HepG2 (cell line): ENCODE measurements around the gene SEMA3B. TPM values are rescaled to one million over a fixed set of nuclear protein-coding genes. Genes with fewer than 3 reads are reported as not detected.
A peak's percentile ranks its signal among the peaks of the same experiment; 100 is the strongest.

Source experiments
- GATA4 ChIP-seq: sonication (generic); IDR thresholded peaks from 2 replicates; pipeline ENCODE4 v1.6.1; 2016; ENCODE audit warnings: antibody characterized with exemption, low read depth, borderline replicate concordance
- HOXA9 ChIP-seq: sonication (generic); formaldehyde crosslinking; IDR thresholded peaks from 2 replicates; pipeline ENCODE4 v1.8.1; 2022; ENCODE audit warnings: missing genetic modification reagents, mild to moderate bottlenecking, moderate library complexity, borderline replicate concordance
- KLF11 ChIP-seq: IDR thresholded peaks from 2 replicates; pipeline ENCODE4 v1.6.1; 2016; ENCODE audit warnings: missing compliant biosample characterization
- MAF1 ChIP-seq: sonication (generic); formaldehyde crosslinking; IDR thresholded peaks from 2 replicates; pipeline ENCODE4 v1.5.0; 2020; ENCODE audit warnings: missing genetic modification reagents, borderline replicate concordance
- MTA3 ChIP-seq: sonication (generic); formaldehyde crosslinking; IDR thresholded peaks from 2 replicates; pipeline ENCODE4 v1.4.0; 2020; ENCODE audit warnings: missing genetic modification reagents
- RBM22 ChIP-seq: fragments of 200-400 bp; formaldehyde crosslinking; optimal IDR thresholded peaks from 2 replicates; pipeline ENCODE3; 2017; ENCODE audit warnings: mild to moderate bottlenecking, low read length, moderate library complexity
- SRF ChIP-seq: IDR thresholded peaks from 2 replicates; pipeline ENCODE4 v1.6.1; 2011; ENCODE audit warnings: mild to moderate bottlenecking, low read depth, low read length, moderate library complexity
- ZNF616 ChIP-seq: sonication (generic); formaldehyde crosslinking; IDR thresholded peaks from 2 replicates; pipeline ENCODE4 v1.5.0; 2020; ENCODE audit warnings: low read depth, mild to moderate bottlenecking, missing genetic modification reagents
- ZNF644 ChIP-seq: IDR thresholded peaks from 2 replicates; pipeline ENCODE4 v1.6.1; 2016; ENCODE audit warnings: low read depth
- ZNF672 ChIP-seq: sonication (generic); formaldehyde crosslinking; IDR thresholded peaks from 2 replicates; pipeline ENCODE4 v1.8.1; 2022; ENCODE audit warnings: missing genetic modification reagents
- ZNF839 ChIP-seq: sonication (generic); formaldehyde crosslinking; IDR thresholded peaks from 2 replicates; pipeline ENCODE4 v1.4.0; 2020; ENCODE audit warnings: missing genetic modification reagents, mild to moderate bottlenecking, borderline replicate concordance
- polyA plus RNA-seq, 8 experiments: library from polyadenylated mRNA; depleted of rRNA in 3 of 8; stranded (reverse) in 7 of 8; unstranded in 1 of 8; fragments of >200 nt; fragmentation: Illumina TruSeq in 4 of 8; extraction: Trizol in 4 of 8; gene quantifications; 2 replicates each; pipeline versions ENCODE4 v1.2.1 to v1.2.3, GENCODE V29; 2011 to 2016; ENCODE audit warnings: low read depth in 4 of 8, missing spikeins in 1 of 8, mixed read lengths in 1 of 8; ENCODE audit not compliant: insufficient read depth in 1 of 8
- total RNA-seq, 5 experiments: library from RNA; depleted of rRNA; stranded (reverse); fragments of >200 nt; fragmentation: Illumina TruSeq; extraction: Trizol; gene quantifications; 2 replicates each; pipeline ENCODE4 v1.2.3, GENCODE V29; 2016; ENCODE audit warnings: low read depth in 1 of 5
- TF ChIP-seq, protein P1 (sequence below): sonication (generic); formaldehyde crosslinking; IDR thresholded peaks from 2 replicates; pipeline ENCODE4 v1.9.0; 2022; ENCODE audit warnings: low read depth, missing genetic modification reagents
- TF ChIP-seq, protein P2 (sequence below): IDR thresholded peaks from 2 replicates; pipeline ENCODE4 v1.6.1; 2016; ENCODE audit warnings: control low read depth
- TF ChIP-seq, protein P3 (sequence below): sonication (generic); formaldehyde crosslinking; IDR thresholded peaks from 2 replicates; pipeline ENCODE4 v1.5.1; 2020; ENCODE audit warnings: missing genetic modification reagents, mild to moderate bottlenecking, borderline replicate concordance
- TF ChIP-seq, protein P4 (sequence below): sonication (generic); formaldehyde crosslinking; IDR thresholded peaks from 2 replicates; pipeline ENCODE4 v1.4.0; 2020; ENCODE audit warnings: missing genetic modification reagents
- TF ChIP-seq, protein P5 (sequence below): sonication (generic); formaldehyde crosslinking; IDR thresholded peaks from 2 replicates; pipeline ENCODE4 v1.5.0; 2020; ENCODE audit warnings: missing genetic modification reagents
- TF ChIP-seq, protein P6 (sequence below): sonication (generic); formaldehyde crosslinking; conservative IDR thresholded peaks from 2 replicates; pipeline ENCODE4 v1.8.0; 2022; ENCODE audit warnings: missing genetic modification reagents

Gene SEMA3B
- total and polyA plus RNA-seq, 2 of the 13 experiments (the other 11 are each of a cell fraction or from before 2014, with no cell fraction given) = 93.2 to 158 TPM

DNA sequence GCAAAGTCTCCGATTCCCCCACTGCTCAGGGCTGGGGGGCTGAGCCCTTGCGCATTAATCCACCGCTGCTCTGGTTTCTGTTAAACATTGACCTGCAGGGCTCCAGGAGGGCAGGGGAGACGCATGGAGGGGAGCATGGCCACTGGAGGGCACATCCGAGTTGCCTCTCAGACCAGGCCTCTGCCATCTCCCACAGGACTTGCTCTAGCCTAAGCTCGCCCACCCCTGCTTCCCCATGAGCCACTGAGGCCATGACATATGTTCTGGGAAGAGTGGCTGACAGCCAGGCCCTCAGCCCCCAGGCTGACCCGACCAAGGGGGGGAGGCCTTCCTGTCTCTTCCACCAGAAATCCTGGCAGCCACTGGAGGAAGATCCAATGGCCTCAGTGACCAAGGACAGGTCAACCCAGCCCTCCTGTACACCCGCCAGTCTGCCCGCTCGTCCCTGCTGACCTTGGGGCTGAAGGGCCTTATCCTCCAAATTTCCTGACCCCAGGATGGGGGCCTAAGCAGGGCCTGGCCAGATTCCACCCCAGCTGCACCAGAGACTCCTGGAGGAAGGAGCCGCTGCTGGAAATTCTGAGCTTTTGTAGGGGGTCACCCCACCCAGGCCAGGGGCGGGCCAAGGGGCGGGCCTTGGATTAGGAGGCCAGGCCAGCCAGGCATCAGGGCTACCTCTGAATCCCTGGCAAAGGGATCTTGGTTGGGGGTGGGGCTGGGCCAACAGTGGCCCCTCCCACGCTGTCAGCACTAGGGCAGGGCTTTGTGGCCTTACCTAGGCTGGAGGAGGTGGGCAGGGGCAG is 34.3 kb downstream of the SEMA3B start, which contains the start of gene HYAL1 (continued):
- TF ChIP-seq, protein P1, sequence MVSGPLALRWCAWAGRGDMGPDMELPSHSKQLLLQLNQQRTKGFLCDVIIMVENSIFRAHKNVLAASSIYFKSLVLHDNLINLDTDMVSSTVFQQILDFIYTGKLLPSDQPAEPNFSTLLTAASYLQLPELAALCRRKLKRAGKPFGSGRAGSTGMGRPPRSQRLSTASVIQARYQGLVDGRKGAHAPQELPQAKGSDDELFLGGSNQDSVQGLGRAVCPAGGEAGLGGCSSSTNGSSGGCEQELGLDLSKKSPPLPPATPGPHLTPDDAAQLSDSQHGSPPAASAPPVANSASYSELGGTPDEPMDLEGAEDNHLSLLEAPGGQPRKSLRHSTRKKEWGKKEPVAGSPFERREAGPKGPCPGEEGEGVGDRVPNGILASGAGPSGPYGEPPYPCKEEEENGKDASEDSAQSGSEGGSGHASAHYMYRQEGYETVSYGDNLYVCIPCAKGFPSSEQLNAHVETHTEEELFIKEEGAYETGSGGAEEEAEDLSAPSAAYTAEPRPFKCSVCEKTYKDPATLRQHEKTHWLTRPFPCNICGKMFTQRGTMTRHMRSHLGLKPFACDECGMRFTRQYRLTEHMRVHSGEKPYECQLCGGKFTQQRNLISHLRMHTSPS (CRISPR knock-in tag) = peak; percentile 70
- TF ChIP-seq, protein P2, sequence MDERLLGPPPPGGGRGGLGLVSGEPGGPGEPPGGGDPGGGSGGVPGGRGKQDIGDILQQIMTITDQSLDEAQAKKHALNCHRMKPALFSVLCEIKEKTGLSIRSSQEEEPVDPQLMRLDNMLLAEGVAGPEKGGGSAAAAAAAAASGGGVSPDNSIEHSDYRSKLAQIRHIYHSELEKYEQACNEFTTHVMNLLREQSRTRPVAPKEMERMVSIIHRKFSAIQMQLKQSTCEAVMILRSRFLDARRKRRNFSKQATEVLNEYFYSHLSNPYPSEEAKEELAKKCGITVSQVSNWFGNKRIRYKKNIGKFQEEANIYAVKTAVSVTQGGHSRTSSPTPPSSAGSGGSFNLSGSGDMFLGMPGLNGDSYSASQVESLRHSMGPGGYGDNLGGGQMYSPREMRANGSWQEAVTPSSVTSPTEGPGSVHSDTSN (CRISPR knock-in tag) = no peak
- TF ChIP-seq, protein P3, sequence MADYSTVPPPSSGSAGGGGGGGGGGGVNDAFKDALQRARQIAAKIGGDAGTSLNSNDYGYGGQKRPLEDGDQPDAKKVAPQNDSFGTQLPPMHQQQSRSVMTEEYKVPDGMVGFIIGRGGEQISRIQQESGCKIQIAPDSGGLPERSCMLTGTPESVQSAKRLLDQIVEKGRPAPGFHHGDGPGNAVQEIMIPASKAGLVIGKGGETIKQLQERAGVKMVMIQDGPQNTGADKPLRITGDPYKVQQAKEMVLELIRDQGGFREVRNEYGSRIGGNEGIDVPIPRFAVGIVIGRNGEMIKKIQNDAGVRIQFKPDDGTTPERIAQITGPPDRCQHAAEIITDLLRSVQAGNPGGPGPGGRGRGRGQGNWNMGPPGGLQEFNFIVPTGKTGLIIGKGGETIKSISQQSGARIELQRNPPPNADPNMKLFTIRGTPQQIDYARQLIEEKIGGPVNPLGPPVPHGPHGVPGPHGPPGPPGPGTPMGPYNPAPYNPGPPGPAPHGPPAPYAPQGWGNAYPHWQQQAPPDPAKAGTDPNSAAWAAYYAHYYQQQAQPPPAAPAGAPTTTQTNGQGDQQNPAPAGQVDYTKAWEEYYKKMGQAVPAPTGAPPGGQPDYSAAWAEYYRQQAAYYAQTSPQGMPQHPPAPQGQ = no peak
- TF ChIP-seq, protein P4, sequence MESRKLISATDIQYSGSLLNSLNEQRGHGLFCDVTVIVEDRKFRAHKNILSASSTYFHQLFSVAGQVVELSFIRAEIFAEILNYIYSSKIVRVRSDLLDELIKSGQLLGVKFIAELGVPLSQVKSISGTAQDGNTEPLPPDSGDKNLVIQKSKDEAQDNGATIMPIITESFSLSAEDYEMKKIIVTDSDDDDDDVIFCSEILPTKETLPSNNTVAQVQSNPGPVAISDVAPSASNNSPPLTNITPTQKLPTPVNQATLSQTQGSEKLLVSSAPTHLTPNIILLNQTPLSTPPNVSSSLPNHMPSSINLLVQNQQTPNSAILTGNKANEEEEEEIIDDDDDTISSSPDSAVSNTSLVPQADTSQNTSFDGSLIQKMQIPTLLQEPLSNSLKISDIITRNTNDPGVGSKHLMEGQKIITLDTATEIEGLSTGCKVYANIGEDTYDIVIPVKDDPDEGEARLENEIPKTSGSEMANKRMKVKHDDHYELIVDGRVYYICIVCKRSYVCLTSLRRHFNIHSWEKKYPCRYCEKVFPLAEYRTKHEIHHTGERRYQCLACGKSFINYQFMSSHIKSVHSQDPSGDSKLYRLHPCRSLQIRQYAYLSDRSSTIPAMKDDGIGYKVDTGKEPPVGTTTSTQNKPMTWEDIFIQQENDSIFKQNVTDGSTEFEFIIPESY (CRISPR knock-in tag) = no peak
- TF ChIP-seq ZNF672 (no peak), MAF1 (CRISPR knock-in tag) (peak; percentile 70; the same call in 1 of the 2 replicates), RBM22 (peak; percentile 73), GATA4 (peak; percentile 77; the same call in 1 of the 2 replicates), ZNF644 (CRISPR knock-in tag) (no peak), KLF11 (no peak), SRF (no peak), ZNF616 (CRISPR knock-in tag) (peak; percentile 37; the same call in 1 of the 2 replicates), MTA3 (CRISPR knock-in tag) (no peak), HOXA9 (CRISPR knock-in tag) (no peak), ZNF839 (CRISPR knock-in tag) (no peak)
- TF ChIP-seq, protein P5, sequence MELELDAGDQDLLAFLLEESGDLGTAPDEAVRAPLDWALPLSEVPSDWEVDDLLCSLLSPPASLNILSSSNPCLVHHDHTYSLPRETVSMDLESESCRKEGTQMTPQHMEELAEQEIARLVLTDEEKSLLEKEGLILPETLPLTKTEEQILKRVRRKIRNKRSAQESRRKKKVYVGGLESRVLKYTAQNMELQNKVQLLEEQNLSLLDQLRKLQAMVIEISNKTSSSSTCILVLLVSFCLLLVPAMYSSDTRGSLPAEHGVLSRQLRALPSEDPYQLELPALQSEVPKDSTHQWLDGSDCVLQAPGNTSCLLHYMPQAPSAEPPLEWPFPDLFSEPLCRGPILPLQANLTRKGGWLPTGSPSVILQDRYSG (CRISPR knock-in tag) = no peak
- TF ChIP-seq, protein P6, sequence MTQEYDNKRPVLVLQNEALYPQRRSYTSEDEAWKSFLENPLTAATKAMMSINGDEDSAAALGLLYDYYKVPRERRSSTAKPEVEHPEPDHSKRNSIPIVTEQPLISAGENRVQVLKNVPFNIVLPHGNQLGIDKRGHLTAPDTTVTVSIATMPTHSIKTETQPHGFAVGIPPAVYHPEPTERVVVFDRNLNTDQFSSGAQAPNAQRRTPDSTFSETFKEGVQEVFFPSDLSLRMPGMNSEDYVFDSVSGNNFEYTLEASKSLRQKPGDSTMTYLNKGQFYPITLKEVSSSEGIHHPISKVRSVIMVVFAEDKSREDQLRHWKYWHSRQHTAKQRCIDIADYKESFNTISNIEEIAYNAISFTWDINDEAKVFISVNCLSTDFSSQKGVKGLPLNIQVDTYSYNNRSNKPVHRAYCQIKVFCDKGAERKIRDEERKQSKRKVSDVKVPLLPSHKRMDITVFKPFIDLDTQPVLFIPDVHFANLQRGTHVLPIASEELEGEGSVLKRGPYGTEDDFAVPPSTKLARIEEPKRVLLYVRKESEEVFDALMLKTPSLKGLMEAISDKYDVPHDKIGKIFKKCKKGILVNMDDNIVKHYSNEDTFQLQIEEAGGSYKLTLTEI (CRISPR knock-in tag) = no peak
